Hepatocyte (in vitro differentiated cells): ENCODE results near the gene SLC1A3.

ENCODE experiments used
- CTCF ChIP-seq: fragments of 200-600 bp; sonication (generic); IDR thresholded peaks from 2 replicates; pipeline ENCODE4 v1.5.1; 2016; ENCODE audit warnings: antibody characterized with exemption, mild to moderate bottlenecking; ENCODE audit not compliant: poor library complexity
- EZH2 ChIP-seq: fragments of 200-600 bp; sonication (generic); IDR thresholded peaks from 2 replicates; pipeline ENCODE4 v1.6.1; 2016; ENCODE audit warnings: antibody characterized with exemption, mild to moderate bottlenecking, borderline replicate concordance

GRCh38 chr5:36708996-36709395 is 102.6 kb downstream of the SLC1A3 start:
- no peak for TF ChIP-seq CTCF
- TF ChIP-seq EZH2: no peak
